GM12873 (cell line): ENCODE results near the gene RPL26.

Experiments used
- TF ChIP-seq, protein P1 (sequence below): IDR thresholded peaks from 2 replicates; pipeline ENCODE4 v1.5.1; 2012; ENCODE audit warnings: low read depth, mild to moderate bottlenecking, moderate library complexity, low read length, control low read depth; ENCODE audit not compliant: insufficient read depth; ENCODE audit errors: missing control alignments

The RPL26 gene

DNA sequence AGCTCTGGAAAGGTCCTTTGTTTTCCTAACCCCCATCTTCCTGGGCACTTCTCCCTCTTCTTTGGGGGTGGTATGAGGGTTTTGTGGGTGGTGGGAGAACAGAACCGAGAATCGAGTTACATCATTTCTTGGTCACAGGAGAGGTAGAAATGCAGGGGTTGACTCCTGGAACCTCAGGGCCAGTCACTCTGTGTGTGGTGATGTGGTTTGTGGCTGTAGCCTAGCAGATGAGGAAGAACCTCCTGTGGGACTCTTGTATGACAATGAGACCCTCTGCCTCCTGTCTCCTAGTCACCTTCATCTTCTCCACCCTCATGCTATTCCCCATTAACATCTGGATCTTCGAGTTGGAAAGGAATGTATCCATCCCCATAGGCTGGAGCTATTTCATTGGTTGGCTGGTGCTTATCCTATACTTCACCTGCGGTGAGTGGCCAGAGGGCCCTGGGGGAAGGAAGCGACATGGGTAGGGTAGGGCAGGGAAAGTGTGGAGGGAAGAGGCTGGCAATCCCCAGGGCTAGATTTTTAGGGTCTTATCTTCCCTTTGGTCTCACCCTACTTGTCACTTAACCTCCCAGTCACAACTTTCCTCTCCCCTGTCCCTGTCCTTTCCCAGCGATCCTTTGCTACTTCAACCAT lies 37.8 kb downstream of the RPL26 start:
- TF ChIP-seq, protein P1, sequence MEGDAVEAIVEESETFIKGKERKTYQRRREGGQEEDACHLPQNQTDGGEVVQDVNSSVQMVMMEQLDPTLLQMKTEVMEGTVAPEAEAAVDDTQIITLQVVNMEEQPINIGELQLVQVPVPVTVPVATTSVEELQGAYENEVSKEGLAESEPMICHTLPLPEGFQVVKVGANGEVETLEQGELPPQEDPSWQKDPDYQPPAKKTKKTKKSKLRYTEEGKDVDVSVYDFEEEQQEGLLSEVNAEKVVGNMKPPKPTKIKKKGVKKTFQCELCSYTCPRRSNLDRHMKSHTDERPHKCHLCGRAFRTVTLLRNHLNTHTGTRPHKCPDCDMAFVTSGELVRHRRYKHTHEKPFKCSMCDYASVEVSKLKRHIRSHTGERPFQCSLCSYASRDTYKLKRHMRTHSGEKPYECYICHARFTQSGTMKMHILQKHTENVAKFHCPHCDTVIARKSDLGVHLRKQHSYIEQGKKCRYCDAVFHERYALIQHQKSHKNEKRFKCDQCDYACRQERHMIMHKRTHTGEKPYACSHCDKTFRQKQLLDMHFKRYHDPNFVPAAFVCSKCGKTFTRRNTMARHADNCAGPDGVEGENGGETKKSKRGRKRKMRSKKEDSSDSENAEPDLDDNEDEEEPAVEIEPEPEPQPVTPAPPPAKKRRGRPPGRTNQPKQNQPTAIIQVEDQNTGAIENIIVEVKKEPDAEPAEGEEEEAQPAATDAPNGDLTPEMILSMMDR = no peak

DNA sequence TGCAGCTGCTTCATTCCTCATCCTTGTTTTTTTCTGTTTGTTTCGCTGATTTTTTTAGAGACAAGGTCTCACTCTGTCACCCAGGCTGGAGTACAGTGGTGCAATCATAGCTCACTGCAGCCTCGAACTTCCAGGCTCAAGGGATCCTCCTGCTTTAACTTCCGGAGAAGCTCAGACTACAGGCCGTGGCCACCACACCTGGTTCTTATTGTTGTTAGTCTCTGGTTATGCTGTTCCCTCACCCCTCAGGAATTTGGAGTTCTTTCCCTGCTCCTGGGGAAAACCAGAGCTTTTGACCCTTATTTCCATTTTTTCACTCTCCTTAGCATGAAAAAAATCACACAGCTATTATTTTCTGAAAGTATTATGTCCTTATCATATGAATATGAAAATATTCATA lies 41.5 kb downstream of the RPL26 start:
- TF ChIP-seq, protein P1 = no peak

GRCh38 chr17:8339540-8339939 lies 43.5 kb downstream of the RPL26 start, which contains the start of gene ODF4:
Gene ODF4 (plus strand): TSS chr17:8339840. CDS start chr17:8340052, 212 bp downstream.
- TF ChIP-seq, protein P1 = no peak

DNA sequence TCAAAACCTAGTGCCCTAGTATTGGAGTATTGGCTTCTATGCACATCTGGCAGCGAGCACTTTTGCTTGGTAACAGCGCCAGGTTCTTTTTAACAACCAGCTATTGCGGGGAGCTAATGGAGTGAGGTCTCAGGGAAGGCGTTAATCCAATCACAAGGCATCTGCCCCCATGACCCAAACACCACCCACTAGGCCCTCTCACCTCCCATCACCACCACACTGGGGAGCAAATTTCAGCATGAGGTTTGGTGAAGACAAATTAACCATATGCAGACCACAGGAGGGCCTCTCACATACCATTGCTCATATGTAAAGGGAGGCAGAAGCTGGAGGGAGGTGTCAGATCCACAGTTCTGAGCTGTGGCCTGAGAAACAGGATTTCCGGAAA lies 44.2 kb downstream of the RPL26 start:
- TF ChIP-seq, protein P1 = no peak

DNA sequence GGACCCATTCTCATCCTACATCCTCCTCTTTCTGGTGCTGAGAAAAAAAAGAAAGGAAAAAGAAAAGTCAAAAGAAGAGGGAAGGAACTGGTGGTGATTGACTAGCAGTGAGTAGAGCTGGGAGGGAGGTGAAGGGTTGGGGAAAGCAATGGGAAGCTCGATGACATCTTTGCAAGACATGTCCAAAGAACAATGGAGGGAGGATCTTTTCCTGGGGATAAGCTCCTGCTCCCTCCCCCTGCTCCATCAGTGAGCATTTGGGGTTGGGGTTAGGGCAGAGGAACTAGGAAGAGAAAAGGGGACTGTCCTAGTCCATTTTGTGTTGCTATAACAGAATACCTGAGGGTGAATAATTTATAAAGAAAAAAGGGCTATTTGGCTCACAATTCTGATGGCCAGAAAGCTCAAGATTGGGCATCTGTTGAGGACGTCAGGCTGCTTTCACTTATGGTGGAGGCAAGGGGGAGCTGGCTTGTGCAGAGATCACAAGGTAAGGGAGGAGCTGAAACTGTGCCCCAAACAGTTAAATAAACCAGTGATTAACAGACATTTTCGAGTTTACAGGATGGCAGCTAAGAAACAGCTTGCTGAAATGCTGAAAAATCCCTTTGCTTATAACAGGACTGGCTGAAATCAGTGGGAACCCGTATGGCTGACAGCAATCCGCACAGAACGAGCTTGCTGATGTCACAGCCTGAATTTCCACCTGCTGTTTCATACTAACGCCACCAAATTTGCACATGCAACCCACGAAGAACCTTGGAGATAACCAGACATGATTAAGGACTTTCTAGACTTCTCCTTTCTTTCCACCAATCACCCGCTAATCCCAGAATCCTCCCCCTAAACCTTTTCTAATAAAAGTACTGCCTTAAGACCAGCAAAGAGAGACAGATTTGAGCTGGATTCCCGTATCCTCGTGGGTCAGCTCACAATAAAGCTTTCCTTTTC lies 44.9 kb downstream of the RPL26 start:
- TF ChIP-seq, protein P1 = no peak

DNA sequence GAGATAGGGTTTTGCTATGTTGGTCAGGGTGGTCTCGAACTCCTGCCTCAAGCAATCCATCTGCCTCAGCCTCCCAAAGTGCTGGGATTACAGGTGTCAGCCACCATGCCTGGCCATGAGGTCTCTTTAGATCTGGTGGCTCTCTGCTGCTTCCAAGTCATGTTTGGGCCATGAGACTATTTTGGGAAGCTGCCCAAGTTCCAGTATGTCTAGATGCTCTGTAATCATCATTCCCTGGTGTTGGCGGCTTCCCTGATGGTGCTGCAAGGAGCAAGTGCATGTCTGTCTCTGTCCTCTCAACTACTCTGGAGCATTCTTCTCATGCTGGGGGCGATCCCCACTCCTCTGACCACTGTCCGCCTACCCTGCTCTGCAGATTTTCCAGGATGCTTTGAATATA lies 49.7 kb downstream of the RPL26 start:
- TF ChIP-seq, protein P1 = no peak

DNA sequence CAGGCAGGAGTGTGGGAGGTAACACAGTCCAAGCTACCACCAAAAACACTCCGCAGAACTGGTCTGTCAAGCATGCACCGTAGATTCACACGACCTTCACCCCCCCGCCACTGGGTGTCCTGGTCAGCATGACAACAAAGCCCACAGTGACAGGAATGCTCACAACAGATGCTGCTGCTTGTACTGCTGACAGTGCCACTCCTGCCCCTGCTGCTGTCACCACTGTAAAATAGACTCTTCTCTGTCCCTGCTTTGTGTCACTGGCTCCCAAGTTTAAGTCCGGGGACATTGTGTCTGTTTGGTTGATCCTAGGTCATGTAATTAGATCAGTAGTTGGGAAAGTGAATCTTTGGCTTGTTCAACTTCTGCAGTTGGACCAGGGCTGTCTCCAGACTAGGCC lies 50.3 kb downstream of the RPL26 start:
- TF ChIP-seq, protein P1 = no peak
